ENCODE results near the gene CA7.

DNA sequence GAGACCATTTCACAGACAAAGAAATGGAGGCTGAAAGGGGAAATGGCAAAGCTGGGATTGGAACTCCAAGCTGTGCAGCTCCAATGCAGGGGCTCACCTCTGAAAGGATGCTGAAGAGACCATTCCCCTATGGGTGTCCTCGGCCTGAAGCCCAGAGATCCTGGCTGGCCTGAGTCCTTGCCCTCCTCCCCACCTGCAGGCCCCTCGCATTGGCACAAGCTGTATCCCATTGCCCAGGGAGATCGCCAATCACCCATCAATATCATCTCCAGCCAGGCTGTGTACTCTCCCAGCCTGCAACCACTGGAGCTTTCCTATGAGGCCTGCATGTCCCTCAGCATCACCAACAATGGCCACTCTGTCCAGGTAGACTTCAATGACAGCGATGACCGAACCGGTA, 2.6 kb downstream of the CA7 start:
- TF ChIP-seq EZH2 (IDR thresholded peaks at IDR 0.05) = no peak
- no peak for TF ChIP-seq POLR2AphosphoS5 (IDR thresholded peaks at IDR 0.05; ENCODE audit: borderline replicate concordance, low read depth, low read length)
- TF ChIP-seq FOXP2 (optimal IDR thresholded peaks at IDR 0.05; ENCODE audit: control extremely low read depth, extremely low read length, insufficient read depth) = no peak

Data from SK-N-MC (cell line).